ENCODE measurements around the gene SELENOM. TPM values are rescaled to one million over a fixed set of nuclear protein-coding genes. Genes with fewer than 3 reads are reported as not detected.

SELENOM gene
- total RNA-seq, 1 donor from 2014 or later: 1,262 TPM

DNA sequence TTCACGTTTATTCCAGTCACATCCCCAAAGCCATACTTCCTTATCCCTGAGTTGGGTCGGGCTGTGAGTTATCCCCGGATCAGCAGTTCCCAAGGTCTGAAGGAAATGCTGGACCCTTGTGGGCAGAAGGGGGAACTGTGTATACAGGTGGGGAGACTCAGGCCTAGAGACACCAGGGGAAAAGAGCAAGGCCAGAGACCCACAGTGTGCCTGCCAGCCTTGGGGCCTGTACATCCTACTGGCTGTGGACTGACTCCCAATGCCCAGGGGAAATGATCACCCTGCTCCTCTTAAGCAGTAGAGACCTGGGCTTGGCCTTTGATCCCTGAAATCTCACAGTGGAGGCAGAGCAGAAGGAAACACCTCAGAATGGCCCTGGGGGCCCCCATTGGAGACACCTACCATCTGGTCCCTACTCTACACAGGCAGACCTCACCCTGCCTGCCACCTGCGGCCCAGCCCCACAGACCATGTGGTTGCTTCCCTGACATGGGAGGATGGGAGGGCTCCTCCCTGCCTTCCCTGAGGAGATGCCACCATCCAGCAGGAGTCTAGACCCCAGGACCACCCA, 1.3 kb downstream of the SELENOM start:
- Histone ChIP-seq H3K4me3 (peak overlapping the region; percentile 87 to 94), H3K4me1 (peaks cover 4 to 48% of the 10 kb centered on the region in 2 donors), H3K36me3 (peaks cover 17 to 22% of the 10 kb centered on the region in 2 donors), H3K27me3 (no peaks in the 10 kb centered on the region), H3K9me3 (no peaks in the 10 kb centered on the region), H3K27ac (peak overlapping the region; percentile 98 to 99)
- peak in 1 of 2 donors; percentile 67 for DNase-seq (ENCODE audit: low spot score in 2 of 2)
- TF ChIP-seq CTCF (IDR thresholded peaks at IDR 0.05): peak in 2 of 3 experiments; percentile 13 to 29
- intact Hi-C loops (cut with DNase I): loop anchor here (2.0 to 10.0 kb wide), 5 partner anchors 125 to 681 kb away; partner anchors contain the start of genes MTFP1 and PIK3IP1

- DNase-seq (ENCODE audit: low spot score in 2 of 2): no peak
- Histone ChIP-seq H3K4me1 (peaks cover 4 to 54% of the 10 kb centered on the region in 2 donors), H3K27me3 (no peaks in the 10 kb centered on the region), H3K27ac (peak overlapping the region; percentile 98 to 99), H3K4me3 (peak overlapping the region; percentile 87 to 94), H3K9me3 (no peaks in the 10 kb centered on the region), H3K36me3 (peaks cover 24 to 29% of the 10 kb centered on the region in 2 donors)
- no peak for TF ChIP-seq CTCF (IDR thresholded peaks at IDR 0.05)
- intact Hi-C loops (cut with DNase I): loop anchor here (2.0 to 10.0 kb wide), 4 partner anchors 15 to 681 kb away; partner anchors contain the start of genes MTFP1 and PIK3IP1
These were observed 2.0 kb downstream of the SELENOM start for GRCh38 chr22:31105282-31105929.

- H3K27me3 ChIP-seq: no peaks in the 10 kb centered on the region
- H3K4me1 ChIP-seq: peaks cover 4 to 58% of the 10 kb centered on the region in 2 donors
- peaks cover 29 to 34% of the 10 kb centered on the region in 2 donors for H3K36me3 ChIP-seq
- intact Hi-C loops (cut with DNase I): loop anchor here (2.0 to 10.0 kb wide), 4 partner anchors 14 to 680 kb away; partner anchors contain the start of genes MTFP1 and PIK3IP1
- peak; percentile 25 to 50 (median 37) for TF ChIP-seq CTCF (IDR thresholded peaks at IDR 0.05)
- H3K27ac ChIP-seq: peak overlapping the region; percentile 98 to 99
- H3K9me3 ChIP-seq: no peaks in the 10 kb centered on the region
- H3K4me3 ChIP-seq: peak overlapping the region; percentile 87 to 94
- DNase-seq (ENCODE audit: low spot score in 2 of 2): peak in 1 of 2 donors; percentile 70
These were observed 2.5 kb downstream of the SELENOM start for GRCh38 chr22:31104869-31105268.

- no peak for TF ChIP-seq CTCF (IDR thresholded peaks at IDR 0.05)
- H3K27me3 ChIP-seq: no peaks in the 10 kb centered on the region
- H3K27ac ChIP-seq: peak overlapping the region; percentile 98 to 99
- H3K4me1 ChIP-seq: peaks cover 5 to 65% of the 10 kb centered on the region in 2 donors
- H3K4me3 ChIP-seq: peak overlapping the region; percentile 87 to 94
- H3K36me3 ChIP-seq: peaks cover 37 to 42% of the 10 kb centered on the region in 2 donors
- intact Hi-C loops (cut with DNase I): loop anchor here (2.0 to 10.0 kb wide), 2 partner anchors 13 to 679 kb away; partner anchors contain the start of gene MTFP1
- H3K9me3 ChIP-seq: no peaks in the 10 kb centered on the region
- peak in 1 of 2 donors; percentile 84 for DNase-seq (ENCODE audit: low spot score in 2 of 2)
These were observed 3.3 kb downstream of the SELENOM start for GRCh38 chr22:31103899-31104694.

- intact Hi-C loops (cut with DNase I): loop anchor here (10.0 kb wide), 1 partner anchor 678 kb away; the partner anchor contains the start of gene MTFP1
- TF ChIP-seq CTCF (IDR thresholded peaks at IDR 0.05): no peak
- Histone ChIP-seq H3K4me1 (peaks cover 9 to 72% of the 10 kb centered on the region in 2 donors), H3K27me3 (no peaks in the 10 kb centered on the region), H3K27ac (peak overlapping the region; percentile 98 to 99), H3K36me3 (peaks cover 47 to 52% of the 10 kb centered on the region in 2 donors), H3K4me3 (no peak overlapping the region), H3K9me3 (no peaks in the 10 kb centered on the region)
- no peak for DNase-seq (ENCODE audit: low spot score in 2 of 2)
These were observed 4.3 kb downstream of the SELENOM start for GRCh38 chr22:31103111-31103510.
